Ramos (cell line): ENCODE results near the gene CACNA1G.

Experiments
- in situ Hi-C: fragments of 300-500 bp; cut with MboI; formaldehyde crosslinking; loops from one replicate; pipeline ENCODE4 v1.14.3; 2022; ENCODE audit warnings: low sequenced_read_pairs; ENCODE audit not compliant: unreplicated experiment

Gene CACNA1G

DNA sequence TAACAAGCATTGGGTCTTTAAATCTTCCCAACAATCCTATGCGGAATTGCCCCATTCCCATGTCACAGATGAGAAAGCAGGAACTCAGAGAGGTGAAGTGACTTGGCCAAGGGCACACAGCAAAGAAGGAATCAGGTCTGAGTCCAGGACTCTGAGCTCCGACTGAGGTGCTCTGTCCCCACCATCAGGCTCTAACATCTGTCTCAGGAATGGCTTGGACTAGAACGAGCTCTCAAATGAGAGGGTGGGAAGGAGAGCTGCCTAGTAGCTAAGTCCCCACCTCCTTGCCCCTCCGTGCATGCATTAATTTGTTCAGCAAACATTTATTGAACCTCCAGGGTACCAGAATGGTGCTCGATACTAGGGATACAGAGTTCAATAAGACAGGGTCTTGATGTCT lies 100.8 kb downstream of the CACNA1G start:
- in situ Hi-C loops = no loop called here

DNA sequence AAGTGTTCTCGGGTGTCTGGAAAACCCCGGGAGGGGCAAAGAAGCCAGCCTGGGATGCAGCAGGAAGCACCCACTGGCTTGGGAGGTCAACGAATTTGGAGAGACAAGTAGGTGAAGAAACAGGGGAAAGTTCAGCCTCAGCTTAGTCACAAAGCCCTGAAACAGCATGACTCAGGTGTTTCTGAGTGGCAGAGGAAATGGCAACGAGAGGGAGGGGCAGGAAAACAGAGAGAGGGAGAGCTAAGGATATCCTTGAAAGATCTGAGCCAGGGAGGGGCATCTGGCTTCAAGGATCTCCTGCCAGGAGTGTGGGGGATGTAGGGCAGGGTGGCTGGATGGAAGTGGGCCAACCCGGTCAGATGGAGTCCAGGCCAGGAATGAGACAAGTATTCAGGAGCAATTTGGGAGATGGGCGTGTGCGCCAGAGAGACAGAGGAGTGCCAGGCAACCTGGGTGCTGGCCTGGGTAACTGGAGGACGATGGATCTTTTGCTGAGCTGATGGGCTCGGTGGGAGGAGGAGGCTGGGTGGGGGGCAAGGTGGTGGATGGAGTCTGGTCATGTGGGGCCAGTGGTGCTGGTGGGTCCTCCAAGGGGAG lies 101.4 kb downstream of the CACNA1G start:
- in situ Hi-C loops = no loop called here

DNA sequence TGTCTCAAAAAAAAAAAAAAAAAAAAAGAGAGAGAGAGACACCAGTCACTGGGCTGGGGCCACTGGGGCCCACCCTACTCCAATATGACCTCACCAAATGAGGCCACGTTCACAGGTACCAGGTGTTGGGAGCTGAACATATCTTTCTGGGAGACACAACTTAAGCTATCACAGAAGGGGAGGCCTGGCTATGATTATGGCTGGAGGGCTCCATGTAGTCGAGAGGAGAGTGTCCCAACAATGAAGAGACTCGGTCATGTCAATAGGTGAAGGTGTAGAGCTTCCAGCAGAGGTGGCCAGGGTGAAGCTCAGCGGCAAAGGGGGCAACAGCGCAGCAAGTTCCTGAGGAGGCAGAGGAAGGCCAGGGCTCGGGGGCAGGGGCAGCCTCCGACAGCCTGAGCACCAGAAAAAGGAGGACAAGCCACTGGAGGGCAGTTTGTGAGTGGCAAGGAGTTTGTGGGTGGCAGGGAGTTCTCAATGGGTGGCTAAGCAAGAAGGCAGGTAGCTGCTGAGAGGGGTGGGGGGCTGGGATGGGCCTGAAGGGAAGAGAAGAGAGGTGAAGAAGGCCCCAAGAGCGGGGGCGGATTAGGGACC lies 102.2 kb downstream of the CACNA1G start:
- in situ Hi-C loops = no loop called here

DNA sequence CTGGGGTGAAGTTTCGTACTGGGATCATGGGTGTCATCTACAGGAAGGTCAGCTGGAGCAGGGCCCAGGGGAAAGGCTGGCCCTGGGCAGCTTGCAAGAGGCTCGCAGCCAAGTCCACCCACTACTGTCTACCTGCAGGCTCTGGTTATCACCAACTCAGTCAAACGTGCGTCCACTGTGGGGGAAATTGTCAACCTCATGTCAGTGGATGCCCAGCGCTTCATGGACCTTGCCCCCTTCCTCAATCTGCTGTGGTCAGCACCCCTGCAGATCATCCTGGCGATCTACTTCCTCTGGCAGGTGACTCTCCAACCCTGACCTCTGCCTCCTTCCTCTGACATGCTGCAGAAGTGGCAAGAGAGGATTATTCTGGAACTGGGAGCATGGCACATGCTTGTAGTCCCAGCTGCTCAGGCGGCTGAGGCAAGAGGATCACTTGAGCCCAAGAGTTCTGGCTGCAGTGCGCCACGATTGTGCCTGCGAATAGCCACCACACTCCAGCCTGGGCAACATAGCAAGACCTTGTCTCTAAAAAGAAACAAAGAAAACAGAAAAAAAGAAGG lies 103.4 kb downstream of the CACNA1G start:
- in situ Hi-C loops = no loop called here

DNA sequence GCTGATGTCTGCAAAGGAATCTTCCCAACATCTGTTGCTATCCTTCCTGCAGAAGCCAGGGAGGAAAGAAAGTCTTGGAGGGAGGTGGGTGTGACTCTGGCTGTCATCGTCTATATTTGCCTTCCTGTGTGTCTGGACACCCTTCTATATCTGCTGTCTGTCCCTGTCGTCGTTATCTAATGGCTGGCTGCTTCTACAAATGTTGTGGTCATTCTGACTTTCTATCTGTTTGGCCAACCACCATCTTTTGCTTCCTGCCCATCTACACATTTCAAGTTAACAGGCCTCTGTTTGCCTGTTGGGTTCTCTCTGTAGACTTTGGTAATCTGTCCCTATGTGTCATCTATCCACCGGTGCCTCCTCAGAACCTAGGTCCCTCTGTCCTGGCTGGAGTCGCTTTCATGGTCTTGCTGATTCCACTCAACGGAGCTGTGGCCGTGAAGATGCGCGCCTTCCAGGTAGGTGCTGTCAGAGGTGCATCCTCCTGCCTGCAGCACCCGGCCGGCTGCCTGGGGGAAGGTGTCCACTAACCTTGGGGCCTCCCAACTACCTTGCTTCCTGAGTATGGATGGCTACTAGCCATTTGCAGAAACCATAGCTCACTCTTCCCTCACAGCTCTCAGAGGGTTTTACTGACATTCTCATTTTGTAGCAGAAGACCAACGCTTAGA lies 104.4 kb downstream of the CACNA1G start:
- in situ Hi-C loops = no loop called here

DNA sequence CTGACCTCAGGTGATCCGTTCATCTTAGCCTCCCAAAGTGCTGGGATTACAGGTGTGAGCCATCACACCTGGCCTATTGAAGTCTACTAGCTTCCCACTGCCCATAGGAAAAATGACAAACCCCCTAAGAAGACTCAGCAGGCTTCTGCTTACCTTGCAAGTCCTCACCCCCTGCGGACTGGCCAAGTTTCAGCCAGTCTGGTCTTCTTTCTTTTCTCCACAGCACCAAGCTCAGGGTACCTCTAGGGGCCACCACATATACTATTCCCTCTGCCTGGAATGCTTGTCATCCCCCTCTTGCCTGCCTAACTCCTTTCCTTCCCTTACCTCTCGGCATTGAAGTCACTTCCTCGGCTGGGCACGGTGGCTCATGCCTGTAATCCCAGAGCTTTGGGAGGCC lies 105.3 kb downstream of the CACNA1G start:
- in situ Hi-C loops = no loop called here

DNA sequence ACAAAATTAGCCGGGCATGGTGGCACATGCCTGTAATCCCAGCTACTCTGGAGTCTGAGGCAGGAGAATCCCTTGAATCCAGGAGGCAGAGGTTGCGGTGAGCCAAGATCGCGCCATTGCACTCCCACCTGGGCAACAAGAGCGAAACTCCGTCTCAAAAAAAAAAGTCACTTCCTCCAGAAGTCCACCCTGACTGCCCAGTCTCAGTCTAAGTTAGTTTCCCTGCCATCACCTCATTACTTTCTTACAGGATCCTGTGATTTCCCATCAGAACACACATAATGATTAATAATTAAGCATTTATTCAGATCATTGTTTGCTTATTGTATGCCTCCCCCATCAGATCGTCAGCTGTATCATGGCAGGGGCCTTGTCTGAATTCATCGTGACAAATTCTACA lies 105.8 kb downstream of the CACNA1G start:
- in situ Hi-C loops = no loop called here

DNA sequence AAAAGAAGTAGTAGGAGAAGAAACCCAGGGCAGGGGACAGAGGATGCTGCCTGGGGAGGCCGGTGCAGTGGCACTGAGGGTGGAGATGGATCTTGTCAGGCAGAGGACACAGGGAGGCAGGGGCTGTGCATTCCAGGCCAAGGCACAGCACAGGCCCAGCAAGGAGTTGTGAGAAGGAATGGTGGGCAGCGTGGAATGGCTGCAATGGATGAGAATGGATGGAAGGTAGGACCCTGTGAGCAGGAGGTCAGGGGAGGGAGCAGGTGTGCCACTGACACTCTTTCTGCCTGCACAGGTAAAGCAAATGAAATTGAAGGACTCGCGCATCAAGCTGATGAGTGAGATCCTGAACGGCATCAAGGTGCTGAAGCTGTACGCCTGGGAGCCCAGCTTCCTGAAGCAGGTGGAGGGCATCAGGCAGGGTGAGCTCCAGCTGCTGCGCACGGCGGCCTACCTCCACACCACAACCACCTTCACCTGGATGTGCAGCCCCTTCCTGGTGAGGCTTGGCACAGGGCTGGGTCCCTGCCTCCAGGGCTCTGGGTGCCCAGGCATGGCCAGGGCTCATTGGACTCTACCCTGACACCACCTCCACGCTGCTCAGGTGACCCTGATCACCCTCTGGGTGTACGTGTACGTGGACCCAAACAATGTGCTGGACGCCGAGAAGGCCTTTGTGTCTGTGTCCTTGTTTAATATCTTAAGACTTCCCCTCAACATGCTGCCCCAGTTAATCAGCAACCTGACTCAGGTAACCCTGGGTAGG lies 106.9 kb downstream of the CACNA1G start:
- in situ Hi-C loops = no loop called here

DNA sequence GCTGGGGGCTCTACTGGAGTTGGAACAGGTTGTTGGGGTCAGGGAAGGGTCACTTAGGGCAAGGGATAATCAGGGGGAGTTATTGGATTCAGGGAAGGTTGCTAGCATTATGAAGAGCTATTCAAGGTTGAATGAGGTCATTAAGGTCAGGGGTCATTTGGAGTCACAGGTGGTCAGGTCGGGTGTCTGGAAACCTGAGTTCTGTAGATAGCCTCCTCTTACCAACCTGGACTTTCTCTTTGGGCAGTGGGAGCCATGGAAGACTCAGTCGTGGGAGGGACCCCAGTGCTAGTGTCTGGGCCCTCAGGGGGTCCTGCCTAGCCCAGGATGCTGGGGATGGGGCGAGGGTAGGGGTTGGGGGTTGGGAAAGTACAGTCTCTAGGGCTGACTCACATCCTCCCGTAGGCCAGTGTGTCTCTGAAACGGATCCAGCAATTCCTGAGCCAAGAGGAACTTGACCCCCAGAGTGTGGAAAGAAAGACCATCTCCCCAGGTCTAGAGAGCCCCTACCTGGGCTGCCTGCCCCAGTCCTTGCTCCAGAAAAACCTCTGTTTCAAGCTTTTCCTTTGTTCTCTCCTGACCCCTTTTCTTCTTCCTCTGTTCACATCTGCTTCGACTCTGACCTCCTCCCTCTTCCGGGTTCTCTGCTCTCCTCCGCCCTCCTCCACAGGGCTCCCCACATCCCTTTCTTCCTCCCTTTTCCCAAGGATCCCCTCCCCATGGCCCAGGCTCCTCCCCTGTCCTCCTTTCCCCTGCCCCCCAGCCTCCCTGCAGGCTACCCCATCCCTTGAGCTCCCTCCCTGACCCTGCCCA lies 107.7 kb downstream of the CACNA1G start:
- in situ Hi-C loops = no loop called here

DNA sequence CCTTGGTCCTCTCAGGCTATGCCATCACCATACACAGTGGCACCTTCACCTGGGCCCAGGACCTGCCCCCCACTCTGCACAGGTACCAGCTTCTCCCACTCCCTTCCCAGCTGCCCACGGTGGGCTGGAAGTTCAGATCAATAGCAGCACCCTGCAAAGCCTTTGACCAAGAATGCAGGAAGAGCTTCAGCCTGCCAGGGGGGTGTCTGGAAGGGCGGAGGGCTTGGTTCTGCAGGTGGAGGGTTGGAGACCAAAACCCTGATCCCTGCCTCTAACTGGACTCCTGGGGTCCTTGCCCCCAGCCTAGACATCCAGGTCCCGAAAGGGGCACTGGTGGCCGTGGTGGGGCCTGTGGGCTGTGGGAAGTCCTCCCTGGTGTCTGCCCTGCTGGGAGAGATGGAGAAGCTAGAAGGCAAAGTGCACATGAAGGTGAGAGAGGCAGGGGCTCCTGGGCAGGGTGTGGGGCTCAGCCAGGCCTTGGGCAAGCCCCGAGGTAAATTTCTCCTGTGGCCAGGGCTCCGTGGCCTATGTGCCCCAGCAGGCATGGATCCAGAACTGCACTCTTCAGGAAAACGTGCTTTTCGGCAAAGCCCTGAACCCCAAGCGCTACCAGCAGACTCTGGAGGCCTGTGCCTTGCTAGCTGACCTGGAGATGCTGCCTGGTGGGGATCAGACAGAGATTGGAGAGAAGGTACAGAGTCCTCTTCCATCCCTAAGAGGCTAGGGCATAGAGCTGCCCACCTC lies 108.5 kb downstream of the CACNA1G start:
- in situ Hi-C loops = no loop called here

DNA sequence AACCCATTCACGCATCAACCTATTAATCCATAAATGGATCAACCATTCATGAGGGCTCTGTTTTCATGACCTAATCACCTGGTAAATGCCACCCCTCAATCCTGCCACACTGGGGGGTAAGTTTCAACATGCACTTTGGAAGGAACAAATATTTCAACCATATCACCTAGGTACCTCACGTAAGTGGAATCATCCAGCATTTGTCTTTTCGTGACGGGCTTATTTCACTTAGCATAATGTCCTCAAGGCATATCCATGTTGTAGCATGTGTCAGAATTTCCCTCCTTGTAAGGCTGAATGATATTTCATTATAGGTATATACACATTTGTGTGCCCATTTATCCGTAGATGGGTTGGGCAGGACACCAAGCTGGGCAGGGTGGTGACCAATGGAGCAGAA lies 111.6 kb downstream of the CACNA1G start:
- in situ Hi-C loops = no loop called here

DNA sequence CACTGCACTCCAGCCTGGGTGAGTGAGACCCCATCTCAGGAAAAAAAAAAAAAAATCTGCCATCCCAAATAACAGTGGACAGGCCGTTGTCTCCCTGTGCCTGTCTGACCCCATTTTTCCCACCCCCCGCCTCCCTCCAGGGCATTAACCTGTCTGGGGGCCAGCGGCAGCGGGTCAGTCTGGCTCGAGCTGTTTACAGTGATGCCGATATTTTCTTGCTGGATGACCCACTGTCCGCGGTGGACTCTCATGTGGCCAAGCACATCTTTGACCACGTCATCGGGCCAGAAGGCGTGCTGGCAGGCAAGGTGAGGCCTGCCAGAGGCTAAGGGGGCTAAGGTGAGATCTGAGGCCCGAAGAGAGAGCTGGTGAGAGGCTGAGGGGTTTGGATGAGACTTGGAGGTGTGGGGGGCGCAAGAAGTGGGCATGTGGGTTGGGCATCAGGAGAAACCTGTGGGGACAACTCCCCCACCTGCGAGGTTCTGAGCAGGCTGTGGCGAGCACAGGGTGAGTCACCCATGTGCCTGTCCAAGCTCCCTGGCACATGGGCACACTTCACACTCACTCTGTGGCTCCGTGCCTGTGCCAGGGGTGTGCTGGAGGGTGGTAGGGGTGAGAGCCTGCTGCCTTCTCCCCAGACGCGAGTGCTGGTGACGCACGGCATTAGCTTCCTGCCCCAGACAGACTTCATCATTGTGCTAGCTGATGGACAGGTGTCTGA lies 112.5 kb downstream of the CACNA1G start:
- in situ Hi-C loops = no loop called here

DNA sequence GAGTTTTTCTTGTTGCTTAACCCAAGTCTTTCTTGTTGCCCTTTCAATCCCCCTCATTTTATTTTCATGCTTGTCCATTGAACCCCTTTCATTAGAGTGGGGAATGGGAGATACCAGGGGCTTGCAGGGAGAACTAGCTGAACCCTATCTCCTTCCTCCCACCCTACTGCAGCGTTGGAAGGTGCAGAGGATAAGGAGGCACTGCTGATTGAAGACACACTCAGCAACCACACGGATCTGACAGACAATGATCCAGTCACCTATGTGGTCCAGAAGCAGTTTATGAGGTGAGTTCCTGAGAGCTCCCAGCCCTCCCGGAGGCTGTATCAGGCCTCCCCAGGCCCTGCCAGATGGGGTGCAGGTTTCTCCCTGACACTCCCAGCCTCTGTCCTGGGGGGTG lies 114.7 kb downstream of the CACNA1G start:
- in situ Hi-C loops = no loop called here

DNA sequence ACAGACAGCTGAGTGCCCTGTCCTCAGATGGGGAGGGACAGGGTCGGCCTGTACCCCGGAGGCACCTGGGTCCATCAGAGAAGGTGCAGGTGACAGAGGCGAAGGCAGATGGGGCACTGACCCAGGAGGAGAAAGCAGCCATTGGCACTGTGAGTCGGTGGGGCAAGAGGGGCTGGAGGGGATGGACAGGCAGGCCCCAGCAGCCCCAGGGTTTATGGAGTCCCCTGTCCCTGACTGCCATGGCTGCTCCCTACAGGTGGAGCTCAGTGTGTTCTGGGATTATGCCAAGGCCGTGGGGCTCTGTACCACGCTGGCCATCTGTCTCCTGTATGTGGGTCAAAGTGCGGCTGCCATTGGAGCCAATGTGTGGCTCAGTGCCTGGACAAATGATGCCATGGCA lies 115.1 kb downstream of the CACNA1G start:
- in situ Hi-C loops = no loop called here

DNA sequence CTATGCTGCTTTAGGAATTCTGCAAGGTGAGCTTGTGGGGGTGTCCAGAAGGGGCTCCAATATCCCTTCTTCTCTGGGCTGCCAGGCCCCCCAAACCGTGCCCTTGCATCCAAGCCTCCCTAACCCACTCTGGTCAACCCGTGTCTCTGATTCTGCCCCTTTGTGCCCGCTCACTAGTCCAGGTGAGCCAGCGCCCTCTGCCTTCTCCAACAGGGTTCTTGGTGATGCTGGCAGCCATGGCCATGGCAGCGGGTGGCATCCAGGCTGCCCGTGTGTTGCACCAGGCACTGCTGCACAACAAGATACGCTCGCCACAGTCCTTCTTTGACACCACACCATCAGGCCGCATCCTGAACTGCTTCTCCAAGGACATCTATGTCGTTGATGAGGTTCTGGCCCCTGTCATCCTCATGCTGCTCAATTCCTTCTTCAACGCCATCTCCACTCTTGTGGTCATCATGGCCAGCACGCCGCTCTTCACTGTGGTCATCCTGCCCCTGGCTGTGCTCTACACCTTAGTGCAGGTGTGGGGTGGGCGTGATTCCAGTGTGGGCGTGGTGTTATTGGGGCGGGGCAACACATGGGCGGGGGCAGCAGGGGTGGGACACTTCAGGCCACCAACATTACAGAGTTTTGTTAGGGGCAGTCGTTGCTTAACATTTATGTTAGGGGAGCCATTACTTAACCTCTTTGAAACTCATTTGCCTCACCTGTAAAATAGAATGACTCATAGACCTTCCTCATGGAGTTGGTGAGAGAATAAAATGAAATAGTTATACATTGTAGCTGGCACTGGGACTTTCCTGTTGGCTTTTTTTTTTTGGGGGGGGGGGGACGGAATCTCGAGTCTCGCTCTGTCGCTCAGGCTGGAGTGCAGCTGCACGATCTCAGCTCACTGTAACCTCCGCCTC lies 115.8 kb downstream of the CACNA1G start:
- in situ Hi-C loops = no loop called here
